HG02588 (cell line): ENCODE results near the gene CHST11.

Experiments
- ATAC-seq: cut with Tn5 transposase; IDR thresholded peaks from one replicate; pipeline ENCODE4 v1.9.1; 2021; ENCODE audit warnings: mild to moderate bottlenecking, moderate library complexity; ENCODE audit not compliant: unreplicated experiment

The CHST11 gene

DNA sequence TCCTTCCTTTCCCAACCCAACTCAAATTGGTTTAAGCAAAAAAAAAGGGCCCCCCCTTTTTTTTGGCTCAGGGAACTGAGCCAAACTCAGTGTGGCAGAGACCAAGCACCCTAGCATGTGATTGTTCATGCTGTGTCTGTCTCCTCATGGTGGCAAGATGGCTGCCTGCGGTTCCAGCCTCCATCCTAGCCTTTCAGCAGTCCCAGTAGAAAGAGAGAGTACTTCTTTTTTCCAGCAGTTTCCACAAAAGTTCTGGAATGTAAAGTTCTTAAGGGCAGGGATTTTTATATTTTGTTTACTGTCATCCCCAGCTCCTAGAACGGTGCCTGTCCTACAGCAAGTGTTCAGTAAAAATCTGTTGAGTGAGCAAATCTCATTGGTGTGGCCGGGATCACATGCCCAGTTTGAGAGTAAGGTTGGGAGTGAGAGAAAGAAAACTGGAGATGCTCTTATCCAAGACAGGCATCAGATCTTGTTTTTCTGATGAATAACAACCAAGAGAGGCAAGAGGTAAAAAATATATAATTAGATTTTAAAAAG, 22.4 kb downstream of the CHST11 start:
- ATAC-seq: no peak

GRCh38 chr12:104480012-104480411, 23.3 kb downstream of the CHST11 start:
- ATAC-seq: no peak

DNA sequence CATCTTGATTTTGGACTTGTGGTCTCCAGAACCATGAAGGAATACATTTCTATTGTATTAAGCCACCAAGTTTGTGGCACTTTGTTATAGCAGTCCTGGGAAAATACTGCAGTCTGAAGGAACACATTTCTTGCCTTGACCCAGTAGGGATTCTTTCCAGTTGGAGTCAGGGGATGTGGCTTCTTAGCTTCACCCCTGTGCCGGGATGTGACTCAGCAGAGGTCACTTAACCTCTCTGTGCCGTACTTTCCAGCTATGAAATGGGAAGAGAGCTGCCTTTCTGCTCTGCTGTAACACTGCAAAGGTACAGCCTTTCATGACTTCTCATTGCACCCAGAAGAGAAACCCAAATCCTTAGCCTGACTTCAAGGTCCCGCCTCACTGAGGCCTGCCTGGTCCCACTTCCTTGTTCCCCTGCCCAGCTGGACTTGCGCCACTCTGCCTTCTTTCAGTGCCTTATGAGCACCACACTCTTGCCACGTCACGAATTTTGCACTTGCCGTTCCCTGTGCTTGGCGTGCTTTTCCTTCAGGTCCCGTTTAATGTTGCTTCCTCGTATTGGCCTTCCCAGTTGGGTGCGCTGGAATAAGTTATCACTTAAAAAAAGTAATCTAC, 24.2 kb downstream of the CHST11 start:
- ATAC-seq: no peak

DNA sequence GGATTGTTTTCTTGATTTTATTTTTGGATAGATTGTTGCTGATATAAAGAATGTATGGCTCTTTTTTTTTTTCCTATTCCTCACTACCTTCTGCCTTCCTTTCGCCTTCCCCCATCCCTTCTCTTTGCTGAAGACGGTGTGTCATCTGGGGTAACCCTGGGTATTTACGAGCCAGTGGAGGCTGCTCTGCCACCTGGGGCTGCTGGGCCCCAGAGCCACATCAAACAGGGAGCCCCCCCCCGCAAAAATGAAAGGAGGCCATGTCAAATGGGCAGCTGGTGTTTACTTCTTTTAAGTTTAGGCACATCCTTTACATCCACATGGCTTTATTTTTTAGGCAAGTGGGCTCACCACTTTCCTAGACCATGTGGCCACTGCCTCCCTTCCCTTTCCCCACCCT, 25.4 kb downstream of the CHST11 start:
- ATAC-seq: no peak

GRCh38 chr12:104482748-104483147, 26.0 kb downstream of the CHST11 start:
- ATAC-seq: no peak

GRCh38 chr12:104484079-104484478, 27.3 kb downstream of the CHST11 start:
- no peak for ATAC-seq

DNA sequence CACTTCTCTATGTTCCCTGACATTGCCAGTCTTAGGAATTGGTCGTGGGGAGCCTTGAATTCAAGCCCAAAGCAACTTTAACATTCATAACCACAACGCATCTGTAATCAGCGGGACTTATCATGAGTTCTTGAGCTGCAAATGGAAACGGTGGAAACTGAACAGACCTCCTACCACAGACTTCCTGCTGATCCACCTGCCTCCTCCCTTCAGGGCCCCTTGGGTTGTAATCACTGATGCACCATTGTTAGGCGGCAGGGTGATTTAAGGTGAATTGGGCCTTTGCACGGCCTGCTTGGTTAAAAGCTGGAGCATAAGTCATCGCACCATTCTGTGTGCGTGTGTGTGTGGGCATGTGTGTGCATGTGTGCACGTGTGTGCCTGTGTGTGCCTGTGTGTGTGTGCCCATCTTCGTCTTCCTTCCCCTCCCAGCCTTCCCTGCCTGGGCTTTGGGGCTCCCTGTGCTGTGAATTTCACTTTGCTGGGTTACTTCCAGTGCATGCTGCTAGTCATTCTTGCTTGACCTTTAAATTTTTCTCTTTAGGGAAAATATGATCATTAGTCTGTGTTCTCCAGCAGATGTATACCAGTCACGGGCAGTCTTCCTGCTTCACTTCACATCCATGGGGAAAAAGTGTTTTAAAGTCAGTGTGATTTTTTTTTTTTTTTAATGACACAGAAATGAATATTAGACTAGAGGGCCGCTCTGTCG, 29.1 kb downstream of the CHST11 start:
- no peak for ATAC-seq

- no peak for ATAC-seq
These were observed 29.6 kb downstream of the CHST11 start for GRCh38 chr12:104486363-104486750.

DNA sequence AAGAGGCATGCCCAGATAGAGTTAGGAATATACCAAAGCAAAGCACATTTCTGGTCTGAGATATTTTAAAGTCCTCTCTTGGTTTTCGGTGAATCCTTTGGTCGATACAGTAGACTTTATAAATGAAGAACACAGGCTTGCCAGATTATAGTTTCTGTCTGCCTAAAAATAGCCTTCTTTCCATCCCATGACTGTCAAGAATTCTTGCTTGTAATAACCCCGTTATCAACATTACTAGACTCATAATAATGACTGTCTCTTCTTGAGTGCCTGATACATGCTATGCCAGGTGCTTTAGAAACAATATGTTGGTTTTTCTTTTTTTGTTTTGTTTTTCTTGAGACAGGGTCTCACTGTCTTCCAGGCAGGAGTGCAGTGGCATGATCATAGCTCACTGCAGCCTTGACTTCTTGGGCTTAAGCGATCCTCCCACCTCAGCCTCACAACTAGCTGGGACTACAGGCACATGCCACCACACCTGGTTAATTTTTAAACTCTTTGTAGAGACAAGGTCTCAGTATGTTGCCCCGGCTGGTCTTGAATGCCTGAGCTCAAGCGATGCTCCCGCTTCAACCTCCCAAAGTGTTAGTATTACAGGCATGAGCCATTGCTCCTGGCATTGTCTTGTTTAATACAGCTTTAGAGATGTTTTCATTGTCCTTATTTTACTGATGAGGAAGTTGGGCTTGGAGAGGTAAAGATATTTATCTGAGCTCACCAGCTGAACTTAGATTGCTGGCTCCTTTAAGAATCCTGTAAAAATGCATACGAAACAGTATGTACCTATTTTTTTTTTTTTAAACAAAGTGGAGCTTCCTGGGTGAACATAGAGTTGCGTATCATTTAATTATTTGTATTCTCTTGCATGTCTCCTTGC, 30.4 kb downstream of the CHST11 start:
- no peak for ATAC-seq

- ATAC-seq: no peak
These were observed 31.6 kb downstream of the CHST11 start for GRCh38 chr12:104488374-104488773.

- ATAC-seq: no peak
These were observed 33.4 kb downstream of the CHST11 start for GRCh38 chr12:104490186-104490585.

DNA sequence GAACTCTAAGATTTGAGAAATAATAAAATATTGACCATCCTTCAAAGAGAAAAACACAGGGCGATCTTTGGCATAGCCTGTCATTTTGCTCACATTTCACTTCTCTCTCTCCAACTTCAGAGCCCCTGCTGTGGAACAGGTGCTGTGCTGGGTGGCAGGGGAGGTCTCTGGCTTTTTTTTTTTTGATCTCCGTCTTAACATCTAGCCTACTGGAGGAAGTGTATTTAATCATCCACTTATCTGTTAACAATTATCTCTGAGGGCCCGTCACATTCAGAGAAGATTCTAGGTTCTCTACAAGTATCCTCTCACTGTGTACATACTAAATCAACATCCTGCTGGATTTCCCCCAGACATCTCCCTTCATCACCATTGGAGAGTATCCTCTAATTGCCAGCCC, 34.1 kb downstream of the CHST11 start:
- no peak for ATAC-seq

DNA sequence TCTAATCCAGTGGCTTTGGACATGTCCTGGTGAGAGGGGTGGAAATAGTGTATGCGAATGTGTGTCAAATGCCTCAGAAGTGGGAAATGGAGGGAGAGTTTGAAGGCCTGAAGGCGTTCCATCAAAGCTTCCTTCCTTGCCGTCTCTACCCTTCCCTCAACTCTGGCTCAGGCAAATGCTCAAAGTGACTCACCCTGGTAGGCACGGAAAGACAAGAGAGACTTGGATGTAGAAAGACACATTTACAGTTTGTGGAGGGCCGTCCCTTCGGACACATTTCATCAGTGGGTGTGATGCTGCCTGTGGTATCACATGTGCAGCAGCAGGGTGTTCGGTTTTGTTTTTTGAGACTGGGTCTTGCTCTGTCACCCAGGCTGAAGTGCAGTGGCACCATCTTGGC, 36.7 kb downstream of the CHST11 start:
- no peak for ATAC-seq

DNA sequence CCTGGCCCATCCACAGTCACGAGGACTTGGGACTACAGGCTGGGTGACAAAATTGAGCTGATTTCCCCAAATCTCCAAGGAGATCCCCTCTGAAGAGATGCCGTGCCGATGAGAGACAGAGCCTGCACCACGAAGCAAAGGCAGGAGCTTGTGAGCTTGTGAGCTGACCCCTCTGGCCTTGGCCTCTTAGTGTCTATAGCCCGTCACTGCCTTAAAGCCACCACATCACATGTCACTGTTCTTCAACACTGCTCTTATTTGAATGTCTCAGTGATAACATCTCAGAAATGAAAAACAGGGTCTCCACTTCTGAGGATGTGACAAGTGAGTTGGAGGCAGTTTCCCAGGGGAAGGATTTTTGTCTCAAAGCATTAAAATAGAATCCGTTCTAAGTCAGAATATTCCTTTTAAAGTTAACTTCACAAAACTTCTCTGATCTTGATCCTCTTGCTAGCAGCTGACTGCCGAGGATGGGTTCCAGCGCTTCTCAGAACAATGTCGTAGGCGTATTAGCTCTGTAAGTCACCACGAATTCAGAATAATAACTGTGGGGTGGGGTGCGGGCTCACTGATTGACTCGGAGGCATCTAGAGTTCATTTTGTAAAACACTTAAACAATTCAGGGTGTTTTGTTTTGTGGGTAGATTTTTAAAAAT, 37.5 kb downstream of the CHST11 start:
- ATAC-seq: peak; percentile 41

GRCh38 chr12:104494793-104495158, 38.0 kb downstream of the CHST11 start:
- peak; percentile 44 for ATAC-seq

DNA sequence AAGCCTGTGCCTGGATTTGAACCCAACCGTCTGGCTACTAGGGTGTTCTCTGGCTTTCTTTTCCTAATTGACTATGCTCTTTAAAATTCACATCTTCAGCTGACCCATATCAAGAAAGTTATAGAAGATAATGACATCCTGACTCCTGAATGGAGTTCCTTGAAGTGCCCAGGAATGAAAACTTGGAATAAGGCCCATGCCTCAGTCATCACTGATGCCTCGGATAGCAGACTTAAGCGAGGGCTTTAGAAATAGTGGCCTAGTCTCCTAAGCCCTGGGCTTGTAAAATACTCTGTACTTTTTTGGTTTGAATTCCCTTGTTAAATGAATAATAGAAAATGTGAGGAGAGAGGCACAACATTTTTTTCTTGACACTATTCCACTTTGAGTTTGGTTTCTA, 39.0 kb downstream of the CHST11 start:
- ATAC-seq: no peak

- ATAC-seq: no peak
These were observed 39.6 kb downstream of the CHST11 start for GRCh38 chr12:104496336-104496735.

DNA sequence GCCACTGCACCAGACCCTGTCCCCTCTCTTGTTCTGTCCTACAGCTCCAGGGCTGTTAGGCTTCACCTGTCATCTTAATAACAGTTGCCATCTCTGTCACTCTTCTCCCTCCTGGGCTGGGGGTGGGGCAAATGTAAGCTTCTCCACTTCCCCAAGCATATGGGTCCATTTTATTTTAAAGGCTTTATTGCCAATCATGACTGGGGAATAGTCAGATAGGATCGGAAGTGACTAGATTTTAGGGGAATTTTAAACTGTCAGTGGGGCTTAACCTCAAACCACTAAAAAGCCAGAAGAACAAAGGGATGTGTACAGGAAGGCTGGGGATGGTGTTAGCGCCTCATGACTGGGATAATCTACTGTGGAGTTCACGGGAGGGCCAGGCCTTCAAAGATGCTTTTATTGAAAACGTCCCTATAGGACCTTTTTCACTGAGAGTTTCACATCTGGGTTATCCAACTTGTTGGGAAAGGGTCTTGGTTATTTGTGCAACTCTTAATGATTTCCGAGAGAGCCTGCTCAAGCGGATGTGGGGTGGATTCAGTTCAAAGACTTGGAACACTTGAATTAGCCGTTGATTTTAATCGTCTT, 41.6 kb downstream of the CHST11 start:
- no peak for ATAC-seq

GRCh38 chr12:104499668-104500332, 43.1 kb downstream of the CHST11 start:
- ATAC-seq: no peak

DNA sequence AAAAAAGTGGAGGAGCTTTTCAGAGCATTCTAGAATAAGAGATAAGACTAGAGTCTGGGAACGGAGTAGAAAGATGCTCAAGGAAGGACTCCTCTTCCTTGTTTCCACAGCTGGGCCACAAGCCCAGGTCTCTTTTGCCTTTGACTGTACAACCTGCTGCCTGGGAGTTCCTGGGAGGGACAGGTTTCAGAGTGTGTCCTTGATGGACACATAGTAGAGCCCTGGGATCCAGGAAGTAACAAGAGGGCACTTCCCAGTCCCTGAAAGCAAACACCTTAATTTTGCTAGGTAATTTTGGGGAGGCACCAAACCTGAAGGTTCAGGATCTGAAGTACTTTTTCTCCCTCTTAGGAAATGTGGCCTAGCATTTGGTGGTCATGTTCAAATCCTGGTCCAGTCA, 44.4 kb downstream of the CHST11 start:
- ATAC-seq: no peak
